Amniotic epithelial cell (primary cell): ENCODE results near the gene CFAP57.

Source experiments
- DNase-seq: peaks from one replicate; pipeline ENCODE4 v3.0.0-alpha.2; 2010; ENCODE audit warnings: low read depth

Gene CFAP57

DNA sequence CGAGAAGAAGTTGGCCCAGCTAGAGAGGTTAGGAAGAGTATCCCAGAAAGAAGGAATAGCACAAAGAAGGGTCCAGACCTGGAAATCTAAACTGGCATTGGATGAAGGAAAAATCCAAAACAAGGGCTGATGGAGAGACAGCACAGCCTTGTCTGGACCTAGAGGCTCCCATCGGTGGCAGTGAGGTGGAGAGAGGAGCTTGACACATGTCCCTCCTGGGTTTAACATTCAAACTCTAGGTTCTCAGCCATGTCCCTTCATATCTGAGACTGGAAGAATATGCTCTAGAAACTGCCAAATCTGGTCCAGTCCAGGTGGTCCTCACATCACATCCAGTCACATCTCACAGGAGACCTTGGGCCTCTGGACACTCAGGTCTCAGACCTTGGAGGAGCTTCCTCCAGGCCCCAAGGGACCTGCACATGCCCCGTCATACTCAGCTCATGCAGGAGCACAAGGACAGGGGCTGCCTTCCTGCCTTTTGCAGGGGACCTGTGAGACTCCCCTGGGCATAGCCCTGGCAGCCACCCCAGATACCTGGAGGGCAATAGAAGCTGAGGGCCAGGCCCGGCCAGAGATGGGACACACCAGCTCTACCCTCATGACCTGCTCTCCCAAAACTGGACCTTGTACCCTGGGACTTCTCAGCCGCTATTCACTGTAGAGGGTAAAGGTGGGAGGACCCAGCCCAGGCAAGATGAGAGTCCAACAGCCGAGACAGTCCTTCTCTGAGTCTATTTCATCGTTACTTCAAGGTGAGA lies 105.2 kb downstream of the CFAP57 start:
- no peak for DNase-seq

DNA sequence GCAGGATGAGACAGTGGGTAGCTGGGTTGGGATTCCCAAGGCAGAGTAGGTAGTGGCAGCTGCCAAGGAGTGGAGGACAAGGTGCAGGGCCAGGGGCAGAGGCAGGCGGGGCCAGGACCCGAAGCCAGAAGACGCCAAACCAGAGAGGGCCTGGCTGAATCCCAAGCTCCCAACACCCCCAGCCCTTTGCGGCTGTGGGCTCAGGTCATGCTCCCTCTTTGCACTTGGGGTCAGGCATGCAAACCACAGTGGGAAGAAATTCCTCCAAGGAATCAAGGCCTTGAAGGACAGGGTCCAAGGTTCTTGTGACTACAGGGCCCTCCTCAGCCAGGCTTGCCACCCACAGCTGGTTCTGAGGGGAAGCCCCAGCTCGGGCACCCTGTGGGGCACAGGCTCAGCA lies 107.0 kb downstream of the CFAP57 start:
- DNase-seq, result no peak

DNA sequence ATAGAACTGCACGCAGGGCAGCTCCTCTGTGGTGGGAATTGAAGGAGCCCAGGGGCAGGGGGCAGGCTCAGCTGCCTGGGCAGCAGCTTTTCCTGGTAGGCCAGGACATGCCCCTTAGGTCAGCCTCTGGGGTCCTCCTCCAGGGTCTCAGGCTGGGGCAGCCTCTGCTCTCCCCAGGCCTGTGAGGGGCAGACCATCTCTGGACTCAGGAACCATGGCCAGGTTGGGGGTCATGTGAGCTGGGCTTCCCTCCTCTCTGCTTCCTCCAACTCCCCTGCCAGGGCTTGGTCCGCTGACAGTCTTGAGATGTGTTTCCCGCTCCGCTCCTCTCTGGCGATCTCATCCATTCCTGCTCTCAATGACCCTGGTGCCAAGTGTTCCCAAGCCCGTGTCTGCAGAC lies 107.5 kb downstream of the CFAP57 start:
- no peak for DNase-seq

DNA sequence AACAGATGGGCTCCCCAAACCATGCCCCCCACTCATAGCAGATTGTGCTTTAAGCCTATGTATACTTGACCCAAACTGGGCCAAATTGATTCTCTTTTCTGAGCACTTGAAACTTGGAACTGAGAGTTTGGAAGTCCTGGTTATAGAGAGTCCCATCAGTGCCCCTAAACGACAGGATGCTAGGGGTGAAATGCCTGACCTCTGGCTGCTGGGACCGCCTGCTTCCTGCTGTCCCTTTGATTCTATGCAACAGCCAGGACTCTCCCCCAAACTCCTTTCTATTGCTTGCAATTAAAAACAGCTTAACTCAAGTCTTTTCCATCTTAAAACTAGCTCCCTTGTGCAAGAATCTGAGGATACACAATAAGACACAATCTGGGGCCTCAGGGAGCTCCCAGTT lies 108.6 kb downstream of the CFAP57 start:
- no peak for DNase-seq

DNA sequence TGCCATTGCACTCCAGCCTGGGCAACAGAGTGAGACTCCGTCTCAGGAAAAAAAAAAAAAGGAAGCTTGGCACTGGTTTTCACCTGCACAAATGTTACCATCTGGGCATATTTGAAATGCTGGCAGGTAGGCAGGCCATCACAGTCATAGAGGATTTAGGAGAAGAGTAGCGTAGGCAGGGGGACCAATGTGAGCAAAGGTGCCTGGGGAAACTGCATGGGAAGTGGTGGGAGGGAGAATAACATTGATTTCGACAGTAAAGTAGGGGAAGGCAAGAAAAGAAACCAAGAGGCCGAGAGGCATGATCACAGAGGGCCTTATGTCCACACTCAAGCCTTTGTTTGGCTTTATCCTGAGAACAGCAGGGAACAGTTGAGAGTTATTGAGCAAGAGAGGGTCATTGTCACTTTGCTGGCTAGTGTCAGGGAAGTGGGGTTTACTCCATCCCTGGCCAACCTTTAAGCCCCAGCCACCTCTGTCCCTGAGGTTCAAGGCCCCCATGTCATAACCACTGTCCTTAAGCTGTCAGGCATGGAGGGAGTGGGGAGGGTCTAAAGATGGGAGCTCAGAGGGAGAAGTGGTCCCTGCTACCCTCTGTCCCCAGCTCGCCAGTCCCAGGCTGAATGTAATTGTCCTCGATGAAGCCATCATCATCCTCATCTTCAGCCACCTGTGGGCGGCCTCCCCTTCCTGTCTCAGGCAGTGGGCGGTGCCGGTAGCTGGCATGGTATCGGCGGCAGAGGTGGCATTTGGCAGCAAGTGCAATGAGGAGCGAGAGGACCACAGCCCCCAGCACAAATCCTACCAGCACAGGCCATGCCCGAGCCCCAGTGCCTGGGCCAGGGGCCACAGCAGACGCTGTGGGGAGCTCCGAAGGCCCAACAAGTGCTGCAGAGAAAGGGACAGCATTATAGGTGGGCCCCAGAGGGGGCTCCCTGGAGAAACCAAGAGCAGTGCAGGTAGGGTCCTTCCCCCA lies 110.4 kb downstream of the CFAP57 start:
- no peak for DNase-seq

DNA sequence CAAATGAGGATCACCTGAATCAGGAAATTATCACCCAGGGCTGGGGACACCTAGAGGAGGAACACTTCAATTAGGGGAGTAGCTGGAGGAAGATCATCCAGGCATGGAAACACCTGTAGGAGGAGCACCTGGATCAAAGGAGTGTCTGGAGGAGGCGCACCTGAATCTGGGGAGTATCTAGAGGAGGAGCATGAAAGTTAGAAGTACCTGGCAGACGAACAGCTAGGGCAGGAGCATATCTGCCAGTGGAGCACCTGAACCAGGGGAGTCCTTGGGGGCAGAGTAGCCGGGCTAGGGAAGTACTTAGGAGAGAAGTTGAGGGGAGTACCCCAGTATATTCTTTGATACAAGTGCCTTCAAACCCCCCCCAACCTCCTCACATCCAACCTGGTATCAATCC lies 111.9 kb downstream of the CFAP57 start:
- no peak for DNase-seq

DNA sequence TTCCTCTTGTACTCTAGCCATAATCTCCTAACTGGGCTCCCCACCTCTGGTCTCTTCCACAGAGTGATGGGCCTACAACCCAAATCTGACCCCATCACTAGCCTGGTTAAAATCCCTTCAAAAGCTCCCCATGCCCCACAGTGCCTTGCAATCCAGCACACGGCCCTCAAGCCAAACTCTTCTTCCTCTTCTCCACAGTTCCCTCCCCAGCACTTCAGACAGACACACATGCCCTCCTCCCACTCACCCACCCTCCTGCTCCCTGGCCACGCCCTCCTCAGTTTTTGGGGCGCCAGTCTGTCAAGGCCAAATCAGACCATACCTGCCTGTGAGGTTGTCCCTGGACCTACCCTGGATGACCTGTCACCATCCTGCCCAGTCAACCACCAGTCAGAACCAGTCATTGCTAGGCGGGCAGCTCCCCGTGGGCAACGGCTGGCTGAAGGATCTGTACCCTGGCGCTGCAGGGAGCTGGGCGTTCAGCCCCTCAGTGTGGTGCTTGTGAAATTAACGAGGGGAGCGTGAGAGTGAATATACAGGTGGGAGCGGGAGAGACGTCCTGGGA lies 112.5 kb downstream of the CFAP57 start:
- DNase-seq, result no peak

DNA sequence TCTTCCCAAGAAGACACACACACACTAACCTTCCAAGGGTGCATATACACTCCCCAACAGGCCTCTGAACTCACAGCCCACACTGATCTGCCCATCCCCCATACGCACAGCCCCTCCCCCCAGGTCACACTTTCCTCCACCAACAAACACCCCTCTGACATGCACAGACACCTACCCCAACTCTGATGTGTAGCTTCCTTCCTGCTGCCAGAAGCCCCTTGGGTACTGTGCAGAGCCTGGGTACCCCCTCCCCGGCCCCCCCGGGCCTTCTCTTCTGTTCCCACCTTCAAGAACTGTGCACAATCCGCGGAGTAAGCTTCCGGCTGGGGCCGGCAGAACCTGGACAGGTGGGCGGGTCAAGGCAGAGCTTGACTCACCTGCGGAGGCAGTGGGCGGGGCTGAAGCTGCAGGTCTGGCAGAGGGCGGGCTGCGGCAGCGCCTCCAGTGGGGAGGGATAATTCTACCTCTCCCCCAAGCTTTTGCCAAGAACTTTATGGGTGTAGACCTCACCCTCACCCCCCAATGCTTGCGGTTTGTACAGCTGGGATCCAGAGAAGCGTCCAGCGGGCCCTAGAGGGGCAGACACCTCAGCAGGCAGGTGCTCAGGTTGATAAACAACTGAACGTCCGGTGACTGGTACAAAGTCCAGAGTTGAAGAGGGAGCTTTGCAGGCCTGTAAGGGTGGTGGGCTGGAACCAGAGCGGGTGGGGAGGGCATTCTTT lies 113.3 kb downstream of the CFAP57 start, which contains the start of gene C1orf210:
Gene C1orf210, minus strand, starts transcription at position 313 of the 722 bp plus-strand sequence. CDS start 2,311 bp downstream, outside the sequence.
- no peak for DNase-seq

DNA sequence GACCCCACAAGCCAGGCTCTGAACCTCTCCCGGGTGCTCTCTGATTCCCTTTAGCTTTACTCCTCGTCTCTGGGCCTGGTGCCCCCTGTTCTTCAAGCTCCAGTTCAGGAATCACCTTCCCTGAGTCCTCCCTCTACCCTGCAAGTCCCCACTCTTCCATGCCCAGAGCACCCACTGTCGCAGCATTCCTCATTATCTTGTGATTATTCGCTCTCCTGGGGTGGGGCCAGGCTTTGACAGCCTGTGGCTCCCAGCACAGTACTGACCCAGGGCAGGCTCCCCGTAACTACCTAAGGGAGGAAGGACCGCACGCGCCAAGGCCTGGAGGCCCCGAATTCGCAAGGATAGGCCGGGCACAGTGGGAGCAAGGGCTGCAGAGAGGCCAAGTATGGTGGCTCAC lies 114.0 kb downstream of the CFAP57 start:
- DNase-seq, result no peak

DNA sequence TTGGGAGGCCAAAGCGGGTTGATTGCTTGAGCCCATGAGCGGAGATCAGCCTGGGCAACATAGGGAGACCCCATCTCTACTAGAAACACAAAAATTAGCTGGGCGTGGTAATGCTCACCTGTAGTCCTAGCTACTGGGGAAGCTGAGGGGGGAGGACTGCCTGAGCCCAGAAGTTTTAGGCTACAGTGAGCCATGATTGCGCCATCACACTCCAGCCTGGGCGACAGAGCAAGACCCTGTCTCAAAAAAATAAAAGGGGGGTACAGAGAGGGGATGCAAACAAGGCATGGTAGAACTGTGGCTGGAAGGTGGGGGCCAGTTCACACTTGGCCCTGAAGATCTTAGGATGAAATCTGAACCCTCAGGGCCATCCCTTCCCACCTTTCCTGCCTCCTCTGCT lies 114.4 kb downstream of the CFAP57 start:
- DNase-seq, result no peak

DNA sequence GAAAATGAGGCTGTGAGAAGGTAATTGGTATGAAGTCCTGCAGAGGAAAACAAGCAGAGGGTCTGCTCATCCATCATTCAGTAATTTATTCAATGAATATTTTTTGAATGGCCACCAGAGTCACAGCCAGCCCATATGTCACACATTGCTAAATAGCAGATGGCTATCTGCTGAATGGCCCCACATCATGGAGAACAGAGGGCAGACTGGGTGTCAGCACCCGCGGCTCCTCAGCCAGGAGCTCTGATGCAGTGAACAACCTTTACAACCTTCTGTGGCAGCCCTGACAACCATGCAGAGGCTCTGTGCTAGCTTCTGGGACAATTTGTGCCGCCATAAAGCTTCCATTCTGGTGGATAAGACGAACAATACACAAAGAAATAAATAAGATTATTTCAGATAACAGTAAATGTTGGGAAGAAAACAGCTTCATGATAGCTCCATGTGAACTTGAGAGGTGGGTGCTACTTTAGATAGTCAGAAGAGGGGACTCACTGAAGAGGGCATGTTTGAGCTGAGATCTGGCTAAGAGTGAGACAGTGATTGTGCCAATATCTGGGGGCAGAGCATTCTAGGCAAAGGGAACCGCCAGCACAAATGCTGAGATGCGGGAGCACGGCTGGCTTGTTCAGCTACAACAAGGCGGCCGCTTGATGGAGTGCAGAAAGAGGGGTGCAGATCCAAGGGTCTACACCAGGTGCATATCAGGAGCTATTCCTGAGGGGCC lies 116.1 kb downstream of the CFAP57 start:
- DNase-seq, result no peak

DNA sequence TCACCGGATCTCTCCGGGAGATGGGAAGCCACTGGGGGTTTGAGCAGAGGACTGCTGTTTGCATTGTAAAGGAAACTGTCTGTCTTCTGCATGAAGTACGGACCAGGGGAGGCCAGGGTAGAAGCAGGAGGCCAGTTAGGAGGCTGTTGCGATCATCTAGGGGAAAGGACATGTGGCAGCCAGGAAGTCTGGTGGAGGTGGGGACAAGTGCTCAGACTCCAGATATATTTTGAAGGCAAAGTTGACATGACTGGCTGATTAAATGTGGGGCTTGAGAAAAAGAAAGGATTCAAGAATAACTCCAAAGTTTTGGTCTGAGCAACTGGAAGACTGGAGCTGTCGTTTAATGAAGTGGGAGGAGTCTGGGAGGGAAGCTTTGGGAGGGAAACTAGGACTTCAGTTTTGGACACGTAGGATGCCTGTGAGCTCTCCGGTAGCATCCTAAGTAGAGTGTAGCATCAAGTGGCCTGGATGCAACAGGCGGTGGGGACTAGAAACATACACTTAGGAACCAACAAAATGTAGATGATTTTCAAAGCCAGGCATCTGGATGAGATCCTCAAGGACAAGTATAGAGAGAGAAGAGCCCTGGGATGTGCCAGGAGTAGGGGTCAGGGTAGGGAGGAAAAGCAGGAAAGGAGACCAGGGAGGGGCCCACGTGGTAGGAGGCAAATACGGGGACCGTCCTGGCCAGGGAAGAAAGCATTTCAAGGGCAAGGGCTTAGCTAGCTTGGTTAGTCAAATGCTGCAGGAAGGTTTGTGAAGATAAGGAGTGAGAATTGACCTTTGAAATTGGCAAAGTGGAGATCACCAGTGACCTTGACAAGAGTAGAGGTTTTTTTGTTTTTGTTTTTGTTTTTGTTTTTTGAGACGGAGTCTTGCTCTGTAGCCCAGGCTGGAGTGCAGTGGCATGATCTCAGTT lies 116.9 kb downstream of the CFAP57 start:
- DNase-seq, result no peak

DNA sequence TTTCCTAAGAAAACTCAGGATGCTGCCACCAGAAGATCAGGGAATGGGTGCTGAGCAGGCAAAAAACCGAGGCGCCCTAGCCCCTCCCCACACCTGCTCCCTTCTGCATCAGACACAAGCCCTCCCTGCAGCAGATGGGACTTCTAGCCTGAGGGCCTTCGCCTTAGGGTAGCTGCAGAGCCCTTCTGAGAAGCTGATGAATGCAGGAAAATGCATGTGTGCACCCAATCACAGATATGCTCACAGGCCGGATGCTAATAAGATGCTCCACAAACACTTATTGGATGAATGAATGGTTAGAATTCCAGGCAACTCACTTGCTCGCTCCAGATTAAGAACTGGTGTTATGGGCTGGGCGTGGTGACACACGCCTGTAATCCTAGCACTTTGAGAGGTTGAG lies 120.1 kb downstream of the CFAP57 start:
- no peak for DNase-seq

DNA sequence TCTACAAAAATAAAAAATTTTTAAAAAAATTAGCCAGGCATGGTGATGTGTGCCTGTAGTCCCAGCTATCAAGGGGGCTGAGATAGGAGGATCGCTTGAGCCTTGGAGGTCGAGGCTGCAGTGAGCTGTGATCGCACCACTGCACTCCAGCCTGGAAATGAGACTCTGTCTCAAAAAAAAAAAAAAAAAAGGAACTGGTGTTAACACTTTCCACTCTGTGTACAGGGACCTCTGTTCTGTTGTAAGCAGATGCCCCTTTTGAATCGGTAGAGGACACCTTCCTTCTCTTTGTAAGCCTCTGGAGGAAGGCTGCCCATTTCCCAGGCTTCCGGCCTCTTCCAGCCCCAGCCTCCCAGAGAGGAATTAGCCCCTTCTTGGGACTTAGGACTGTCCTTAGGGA lies 120.5 kb downstream of the CFAP57 start:
- DNase-seq, result no peak

DNA sequence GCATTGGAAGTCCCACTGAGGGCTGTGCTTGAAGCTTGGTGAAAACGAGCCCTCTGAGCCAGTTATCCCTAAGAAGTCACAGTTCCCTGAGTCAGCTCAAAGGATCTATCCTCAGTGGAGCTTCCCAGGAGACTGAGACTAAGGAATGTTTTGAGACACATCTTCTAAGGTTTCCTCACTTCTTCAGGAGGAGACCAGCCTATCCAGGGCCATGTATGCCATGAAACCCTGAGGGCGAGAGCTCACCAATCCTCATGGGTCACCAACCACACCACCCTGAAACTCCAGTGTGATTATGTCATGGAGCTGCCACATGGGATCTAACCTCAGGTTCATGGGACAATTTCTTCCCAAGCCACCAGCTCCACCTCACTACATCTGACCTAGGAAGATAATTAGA lies 121.0 kb downstream of the CFAP57 start:
- no peak for DNase-seq

DNA sequence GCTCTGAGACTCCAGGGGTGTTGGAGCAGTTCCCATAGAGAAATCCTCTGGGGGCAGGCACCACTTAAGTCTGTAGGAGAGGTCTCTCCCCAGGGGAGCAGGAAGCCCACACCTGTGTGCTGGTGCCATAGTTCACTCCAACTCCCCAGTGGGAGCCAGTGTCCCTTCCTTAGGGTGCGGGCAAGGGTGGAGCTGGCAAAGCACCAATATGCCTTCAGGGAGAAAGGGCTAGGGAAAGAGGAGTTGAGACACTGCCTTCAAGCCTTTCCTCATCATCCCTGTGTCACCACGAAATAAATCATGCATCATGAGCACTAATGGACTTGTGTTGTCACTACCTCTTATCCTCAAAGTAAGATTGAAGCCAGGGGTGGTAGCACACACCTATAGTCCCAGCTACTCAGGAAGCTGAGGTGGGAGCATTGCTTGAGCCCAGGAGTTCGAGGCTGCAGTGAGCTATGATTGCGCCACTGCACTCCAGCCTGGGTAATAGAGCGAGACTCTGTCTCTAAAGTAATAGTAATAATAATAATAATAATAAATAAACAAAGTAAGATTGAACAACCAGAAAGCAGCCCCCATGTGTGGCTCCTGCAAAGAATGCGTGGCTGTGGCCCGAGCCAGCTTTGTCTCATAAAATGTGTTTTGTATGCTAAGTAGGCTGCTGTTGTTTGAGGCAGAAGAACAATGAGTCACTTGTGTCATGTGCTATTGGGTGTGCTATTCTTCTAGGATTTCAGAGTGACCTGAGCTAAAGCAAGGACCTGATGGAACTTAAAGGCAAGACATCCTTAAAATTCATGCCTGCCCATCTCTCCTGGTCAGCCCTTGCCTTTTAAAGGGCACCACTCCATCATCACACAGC lies 122.0 kb downstream of the CFAP57 start:
- DNase-seq, result peak; percentile 38

DNA sequence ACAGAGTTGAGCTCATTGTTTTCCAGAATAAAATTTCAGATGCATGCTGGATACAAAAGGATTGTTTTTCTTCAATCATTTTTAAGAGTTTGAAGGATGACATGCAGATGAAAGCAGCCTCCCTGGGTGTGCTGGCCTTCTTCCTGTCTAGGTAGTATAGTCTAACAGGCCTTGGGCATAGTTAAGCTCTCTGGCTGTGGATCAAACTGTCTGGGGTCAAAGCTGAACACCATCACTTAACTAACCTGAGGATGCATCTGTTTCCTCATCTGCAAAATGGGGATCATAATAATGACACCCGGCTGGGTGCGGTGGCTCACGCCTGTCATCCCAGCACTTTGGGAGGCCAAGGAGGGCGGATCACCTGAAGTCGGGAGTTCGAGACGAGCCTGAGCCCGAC lies 122.6 kb downstream of the CFAP57 start:
- DNase-seq, result no peak

DNA sequence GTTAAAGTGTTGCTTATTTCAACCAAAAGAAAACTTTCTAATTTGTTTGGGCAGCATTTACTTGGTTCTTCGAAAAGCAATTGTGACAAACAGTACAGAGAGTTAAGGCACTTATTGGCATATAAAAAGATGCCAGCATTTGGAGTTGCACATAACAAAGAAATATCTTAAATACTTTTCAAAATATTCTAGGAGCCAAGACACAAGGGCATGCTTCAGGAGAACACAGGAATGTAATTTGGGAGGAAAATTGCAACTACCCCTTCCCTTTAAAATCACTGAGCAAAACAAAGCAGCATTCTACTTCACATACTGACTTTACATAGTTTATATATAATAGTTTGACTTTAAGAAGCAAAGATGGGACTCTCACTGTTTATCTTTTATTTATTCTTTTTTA lies 124.1 kb downstream of the CFAP57 start:
- DNase-seq, result no peak

DNA sequence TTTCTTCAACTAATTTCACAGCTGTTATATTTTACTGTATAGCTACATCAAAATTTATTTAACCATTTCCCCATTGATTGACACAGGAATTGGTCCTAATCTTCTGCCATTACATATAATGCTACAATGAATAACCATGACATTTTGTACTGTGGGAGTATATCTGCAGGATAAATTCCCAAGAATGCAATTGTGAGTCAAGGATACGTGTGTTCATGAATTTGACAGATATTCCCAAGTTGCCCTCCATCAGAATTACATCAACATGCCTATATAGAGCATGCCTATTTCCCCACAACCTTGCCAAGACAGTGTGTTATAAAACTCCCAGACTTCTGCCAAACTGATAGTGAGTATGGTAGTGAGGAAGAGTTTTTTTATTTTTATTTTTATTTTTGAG lies 125.9 kb downstream of the CFAP57 start:
- peak; percentile 22 for DNase-seq
